Measurements from ENCODE around the gene LRRC8D.
A peak's percentile ranks its signal among the peaks of the same experiment; 100 is the strongest.

LRRC8D gene

GRCh38 chr1:89941110-89941766, 120.4 kb downstream of the LRRC8D start:
- DNase-seq (ENCODE audit: low read depth) = no peak

GRCh38 chr1:89942014-89942413, 121.2 kb downstream of the LRRC8D start:
- no peak for DNase-seq (ENCODE audit: low read depth)

GRCh38 chr1:89942825-89943658, 122.2 kb downstream of the LRRC8D start:
- DNase-seq (ENCODE audit: low read depth) = peak; percentile 46

GRCh38 chr1:89943846-89944781, 123.3 kb downstream of the LRRC8D start:
- peak; percentile 39 for DNase-seq (ENCODE audit: low read depth)

DNA sequence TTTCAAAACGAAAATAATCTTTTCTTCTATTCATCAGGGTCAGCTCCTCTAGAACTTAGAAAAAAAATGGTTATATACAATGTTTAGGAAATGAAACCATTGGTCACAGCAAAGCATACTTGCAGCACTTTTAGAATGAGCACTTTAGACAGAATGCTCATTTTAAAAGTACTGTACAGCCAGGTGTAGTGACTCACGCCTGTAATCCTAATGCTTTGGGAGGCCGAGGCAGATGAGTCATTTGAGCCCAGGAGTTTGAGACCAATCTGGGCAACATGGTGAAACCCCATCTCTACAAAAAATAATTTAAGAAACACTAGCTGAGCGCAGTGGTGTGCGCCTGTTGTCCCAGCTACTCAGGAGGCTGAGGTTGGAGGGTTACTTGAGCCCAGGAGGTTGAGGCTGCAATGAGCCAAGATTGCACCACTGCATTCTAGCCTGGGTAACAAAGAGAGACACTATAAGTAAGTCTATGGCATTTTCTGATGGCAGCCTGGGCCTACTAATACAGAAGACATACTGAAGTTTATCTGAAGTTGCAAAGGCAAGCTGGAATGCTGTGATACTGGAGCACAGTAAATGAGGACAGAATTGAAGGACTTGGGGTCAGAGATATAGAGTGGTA, 125.1 kb downstream of the LRRC8D start:
- DNase-seq (ENCODE audit: low read depth) = no peak

DNA sequence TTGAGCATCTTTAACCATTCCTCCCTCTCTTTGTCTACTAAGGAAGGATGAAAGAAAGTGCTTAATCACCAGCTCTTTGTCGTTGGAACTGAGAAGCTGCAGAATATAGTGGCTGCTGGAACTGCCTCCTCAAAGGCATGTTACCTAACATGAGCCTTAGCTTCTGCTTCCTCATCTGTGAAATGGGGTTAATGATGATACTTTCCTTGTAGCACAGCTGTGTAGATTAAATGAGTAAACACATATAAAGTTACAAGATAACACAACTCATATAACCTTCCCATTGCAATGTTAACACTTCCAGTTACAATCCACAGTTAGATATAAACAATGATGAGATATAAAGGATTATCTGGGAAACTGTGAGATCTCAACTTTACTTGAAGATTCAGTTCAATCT, 125.7 kb downstream of the LRRC8D start:
- no peak for DNase-seq (ENCODE audit: low read depth)

GRCh38 chr1:89948722-89949345, 128.0 kb downstream of the LRRC8D start:
- DNase-seq (ENCODE audit: low read depth) = no peak

DNA sequence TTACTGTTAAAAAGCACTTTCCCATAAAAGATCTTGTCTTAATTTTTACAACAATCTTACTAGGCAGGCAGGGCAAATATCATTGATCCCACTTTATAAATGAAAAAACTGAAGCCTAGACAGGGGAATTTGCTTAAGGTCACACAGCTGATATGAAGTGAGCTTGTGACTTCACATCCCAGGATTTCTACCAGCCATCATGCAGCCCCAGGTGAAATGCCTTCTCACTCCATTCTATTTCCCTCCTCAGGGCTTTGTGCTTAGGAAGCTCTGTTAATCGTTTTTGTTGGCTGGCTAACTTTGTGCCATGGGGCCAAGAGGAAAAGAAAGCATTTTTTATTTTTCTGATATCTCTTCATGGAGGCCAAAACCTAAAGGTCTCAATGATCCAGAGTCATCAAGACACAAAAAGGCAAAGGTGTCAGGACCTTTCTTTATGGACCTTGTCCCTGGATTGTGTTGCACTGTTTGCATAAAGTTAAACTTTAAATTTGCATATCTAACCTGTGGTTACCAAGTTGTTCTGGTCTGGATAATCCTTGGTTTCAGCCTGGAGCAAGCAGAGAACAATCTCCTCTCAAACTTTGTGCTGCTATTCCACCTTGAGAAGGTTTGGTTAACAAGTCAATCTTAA, 129.3 kb downstream of the LRRC8D start:
- DNase-seq (ENCODE audit: low read depth) = no peak

DNA sequence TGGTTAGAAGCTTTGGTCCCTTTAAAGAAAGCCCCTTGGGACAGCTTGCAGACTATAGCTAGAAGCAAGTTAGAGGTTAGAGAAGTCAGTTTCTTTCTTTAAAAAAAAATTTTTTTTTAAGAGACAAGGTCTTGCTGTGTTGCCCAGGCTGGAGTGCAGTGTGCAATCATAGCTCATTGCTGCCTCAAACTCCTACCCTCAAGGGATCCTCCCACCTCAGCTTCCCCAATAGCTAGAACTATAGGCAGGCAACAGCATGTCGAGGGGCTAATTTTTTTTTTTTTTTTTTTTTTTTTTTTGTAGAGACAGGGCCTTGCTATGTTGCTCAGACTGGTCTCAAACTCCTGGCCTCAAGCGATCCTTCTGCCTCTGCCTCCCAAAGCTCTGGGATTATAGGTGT, 129.9 kb downstream of the LRRC8D start:
- DNase-seq (ENCODE audit: low read depth) = no peak

DNA sequence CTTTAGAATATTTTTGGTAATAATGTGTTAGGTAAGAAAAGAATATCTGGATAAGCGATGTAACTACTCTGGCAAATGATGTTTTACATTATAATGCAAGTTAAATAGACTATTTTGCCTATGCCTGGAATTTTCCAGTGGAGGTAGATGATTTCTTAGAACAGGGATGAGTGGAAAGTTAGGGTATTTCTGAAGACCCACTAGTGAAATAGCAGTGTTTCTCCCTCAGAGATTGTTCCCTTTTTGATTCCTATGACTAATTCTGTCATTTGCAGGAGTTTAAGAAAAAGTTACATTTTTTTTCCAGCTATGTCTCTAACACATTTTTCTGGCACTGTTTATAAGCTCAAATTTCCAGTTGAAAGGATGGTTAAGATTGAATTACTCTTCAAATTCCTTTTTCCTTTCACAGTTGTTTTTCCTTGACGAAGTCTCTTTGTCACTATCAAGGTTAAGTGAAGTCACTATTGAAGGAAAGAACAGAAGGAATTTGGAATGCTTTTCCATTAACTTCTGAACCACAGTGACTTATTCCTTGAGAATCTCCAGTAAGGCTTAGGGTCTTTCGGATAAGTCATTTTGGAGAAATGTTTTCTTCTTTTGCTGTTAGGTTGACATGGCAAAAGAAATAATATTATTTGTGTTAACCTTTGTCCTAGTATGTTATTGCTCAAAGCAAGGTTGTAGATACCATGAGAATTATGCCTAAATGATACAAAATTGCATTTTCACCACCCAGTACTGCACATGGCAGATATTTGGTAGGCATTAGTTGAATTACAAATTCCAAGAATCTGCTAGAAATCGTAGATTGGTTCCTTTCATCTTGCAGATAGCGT, 131.2 kb downstream of the LRRC8D start:
- peak; percentile 64 for DNase-seq (ENCODE audit: low read depth)

DNA sequence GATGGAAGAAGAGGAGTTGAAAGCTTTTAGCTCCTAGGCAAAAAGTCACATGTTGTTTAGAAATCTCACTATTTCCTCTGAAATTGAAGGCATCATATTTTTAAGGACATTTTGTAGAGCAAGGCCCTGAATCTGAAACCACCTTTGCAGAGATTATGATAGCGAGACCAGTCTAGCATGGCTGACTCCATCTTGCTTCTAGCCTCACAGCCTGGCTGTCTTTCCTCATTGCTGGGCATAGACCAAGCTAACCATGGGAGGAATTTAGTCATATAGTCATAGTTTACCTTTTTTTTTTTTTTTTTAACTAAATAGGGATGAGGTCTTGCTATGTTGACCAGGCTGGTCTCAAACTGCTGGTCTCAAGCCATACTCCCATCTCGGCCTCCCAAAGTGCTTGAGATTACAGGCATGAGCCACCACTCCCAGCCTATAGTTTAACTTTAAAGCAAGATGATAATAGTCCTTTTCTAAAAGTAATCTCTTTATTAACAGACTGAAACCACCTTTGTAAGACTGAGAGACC, 131.8 kb downstream of the LRRC8D start:
- DNase-seq (ENCODE audit: low read depth) = no peak

DNA sequence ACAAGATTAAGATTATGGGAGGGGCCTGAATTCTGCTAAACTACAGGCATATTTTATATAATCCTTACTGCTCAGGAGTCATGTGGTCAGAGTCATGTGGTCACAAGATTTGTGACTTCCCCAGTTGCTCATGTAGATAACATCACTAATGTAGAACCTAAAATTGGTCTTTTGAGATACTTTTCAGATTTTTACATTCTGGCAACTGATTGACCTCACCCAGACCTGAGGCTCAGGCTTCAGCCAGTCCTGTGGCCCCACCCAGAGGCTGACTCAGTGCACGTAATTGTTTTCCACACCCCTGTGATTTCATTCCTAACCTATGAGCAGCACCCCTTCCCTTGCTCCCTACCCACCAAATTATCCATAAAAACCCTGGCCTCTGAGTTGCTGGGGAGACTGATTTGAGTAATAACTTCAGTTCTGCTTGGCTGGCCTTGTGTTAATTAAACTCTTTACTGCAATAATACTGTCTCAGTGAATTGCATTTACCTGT, 132.3 kb downstream of the LRRC8D start:
- peak; percentile 49 for DNase-seq (ENCODE audit: low read depth)

- DNase-seq (ENCODE audit: low read depth) = no peak
Measured at GRCh38 chr1:89953929-89954328, 133.1 kb downstream of the LRRC8D start.

GRCh38 chr1:89954401-89954800, 133.6 kb downstream of the LRRC8D start:
- DNase-seq (ENCODE audit: low read depth) = no peak

GRCh38 chr1:89955311-89956205, 134.7 kb downstream of the LRRC8D start:
- no peak for DNase-seq (ENCODE audit: low read depth)

GRCh38 chr1:89957107-89957506, 136.3 kb downstream of the LRRC8D start:
- DNase-seq (ENCODE audit: low read depth) = no peak

- no peak for DNase-seq (ENCODE audit: low read depth)
Measured at GRCh38 chr1:89958851-89959654, 138.2 kb downstream of the LRRC8D start.

DNA sequence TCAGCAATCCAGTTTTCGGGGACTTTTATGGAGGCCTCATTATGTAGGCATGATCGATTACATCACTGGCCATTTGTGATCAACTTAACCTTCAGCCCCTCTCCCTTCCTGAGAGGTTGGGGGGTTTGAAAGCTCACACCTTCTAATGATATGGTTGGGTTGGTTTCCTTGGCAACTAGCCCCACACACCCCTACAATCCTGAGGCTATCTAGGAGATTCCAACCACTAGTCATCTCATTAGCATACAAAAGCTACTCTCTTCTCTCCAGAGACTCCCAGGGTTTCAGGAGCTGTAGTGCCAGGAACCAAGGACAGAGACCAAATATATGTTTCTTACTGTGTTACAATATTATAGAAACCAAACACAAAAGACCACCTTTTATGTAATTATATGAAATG, 138.9 kb downstream of the LRRC8D start:
- no peak for DNase-seq (ENCODE audit: low read depth)
